Measurements from ENCODE around the gene ACAP2. TPM values are rescaled to one million over a fixed set of nuclear protein-coding genes. Genes with fewer than 3 reads are reported as not detected.

Gene ACAP2
- total and polyA plus RNA-seq, 3 experiments from 2014 or later = 39.5 to 47.0 (median 42.9) TPM

DNA sequence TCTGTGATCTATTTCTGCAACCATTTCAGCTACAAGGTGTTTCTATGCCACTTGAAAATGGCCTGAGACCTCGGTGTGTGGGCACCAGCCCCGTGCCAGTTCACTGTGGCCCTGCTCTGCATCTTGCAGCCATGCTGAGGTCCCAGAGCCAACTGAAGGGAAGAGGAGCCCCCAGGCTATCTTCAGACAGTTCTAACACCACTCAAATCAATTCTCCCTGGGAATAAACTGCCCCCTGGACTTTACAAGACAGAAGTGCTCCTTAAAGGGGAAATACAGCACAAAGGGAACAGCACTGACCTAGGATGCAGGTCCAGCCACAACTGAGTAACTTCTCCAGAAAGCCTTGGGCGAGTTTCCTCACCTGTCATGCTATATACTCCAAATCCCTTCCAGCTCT is 175.7 kb downstream of the ACAP2 start:
- H3K4me1 ChIP-seq (ENCODE audit: insufficient read depth, low read length) = peaks cover 18% of the 10 kb centered on the region
- Mint-ChIP-seq H3K27ac (no peak overlapping the region), H3K4me3 (peak overlapping the region in 1 of 7 donors; percentile 66), H3K9me3 (no peaks in the 10 kb centered on the region), H3K4me1 (peaks cover 19 to 24% (median 24%) of the 10 kb centered on the region in 3 donors), H3K36me3 (peaks cover 0 to 15% (median 0%) of the 10 kb centered on the region in 3 donors), H3K27me3 (no peaks in the 10 kb centered on the region)
- H3K9me3 ChIP-seq (ENCODE audit: low read length) = no peaks in the 10 kb centered on the region
- DNase-seq = no peak
- ChIA-PET CTCF (interaction anchor here (2.4 kb wide), 1 partner anchor 580 kb away, joined by 8 read pairs; no protein-coding TSS in a partner anchor), POLR2A (no interaction called here)
- no peak overlapping the region for H3K27ac ChIP-seq (ENCODE audit: low read depth, low read length)
- no peak overlapping the region for H3K4me3 ChIP-seq (ENCODE audit: low read length)
- no peaks in the 10 kb centered on the region for H3K36me3 ChIP-seq (ENCODE audit: insufficient read depth, low read length)
- H3K27me3 ChIP-seq (ENCODE audit: insufficient read depth, low read length, poor library complexity, severe bottlenecking) = no peaks in the 10 kb centered on the region

DNA sequence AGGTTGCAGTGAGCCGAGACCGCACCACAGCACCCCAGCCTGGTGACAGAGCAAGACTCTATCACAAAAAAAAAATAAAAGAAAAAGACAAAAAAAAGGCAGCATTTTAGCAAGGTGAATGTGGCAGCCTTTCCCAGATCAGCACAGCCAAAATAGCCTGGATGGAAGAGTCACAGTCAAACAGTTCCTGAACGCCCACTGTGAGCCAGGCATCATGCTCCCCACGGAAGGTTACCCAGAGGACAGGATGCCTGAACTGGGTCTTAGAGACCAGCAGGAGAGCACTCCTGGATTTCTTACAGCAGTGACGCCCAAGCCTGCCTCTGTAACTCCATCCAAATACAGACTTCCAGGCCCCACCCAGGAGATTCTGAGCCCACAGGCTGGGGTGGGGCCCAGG is 176.4 kb downstream of the ACAP2 start:
- H3K4me3 Mint-ChIP-seq = peak overlapping the region in 1 of 7 donors; percentile 56
- H3K4me1 Mint-ChIP-seq = peaks cover 15 to 17% (median 17%) of the 10 kb centered on the region in 3 donors
- no peak overlapping the region for H3K27ac Mint-ChIP-seq
- no peak overlapping the region for H3K27ac ChIP-seq (ENCODE audit: low read depth, low read length)
- no peaks in the 10 kb centered on the region for H3K27me3 ChIP-seq (ENCODE audit: insufficient read depth, low read length, poor library complexity, severe bottlenecking)
- H3K36me3 Mint-ChIP-seq = peaks cover 0 to 13% (median 0%) of the 10 kb centered on the region in 3 donors
- H3K4me3 ChIP-seq (ENCODE audit: low read length) = no peak overlapping the region
- peaks cover 13% of the 10 kb centered on the region for H3K4me1 ChIP-seq (ENCODE audit: insufficient read depth, low read length)
- H3K36me3 ChIP-seq (ENCODE audit: insufficient read depth, low read length) = no peaks in the 10 kb centered on the region
- no peaks in the 10 kb centered on the region for H3K9me3 ChIP-seq (ENCODE audit: low read length)
- ChIA-PET CTCF (interaction anchor here (1.3 to 2.4 kb wide), 2 partner anchors 579 to 584 kb away, joined by 4 to 8 read pairs; no protein-coding TSS in a partner anchor), POLR2A (no interaction called here)
- no peaks in the 10 kb centered on the region for H3K27me3 Mint-ChIP-seq
- H3K9me3 Mint-ChIP-seq = no peaks in the 10 kb centered on the region
- no peak for DNase-seq

DNA sequence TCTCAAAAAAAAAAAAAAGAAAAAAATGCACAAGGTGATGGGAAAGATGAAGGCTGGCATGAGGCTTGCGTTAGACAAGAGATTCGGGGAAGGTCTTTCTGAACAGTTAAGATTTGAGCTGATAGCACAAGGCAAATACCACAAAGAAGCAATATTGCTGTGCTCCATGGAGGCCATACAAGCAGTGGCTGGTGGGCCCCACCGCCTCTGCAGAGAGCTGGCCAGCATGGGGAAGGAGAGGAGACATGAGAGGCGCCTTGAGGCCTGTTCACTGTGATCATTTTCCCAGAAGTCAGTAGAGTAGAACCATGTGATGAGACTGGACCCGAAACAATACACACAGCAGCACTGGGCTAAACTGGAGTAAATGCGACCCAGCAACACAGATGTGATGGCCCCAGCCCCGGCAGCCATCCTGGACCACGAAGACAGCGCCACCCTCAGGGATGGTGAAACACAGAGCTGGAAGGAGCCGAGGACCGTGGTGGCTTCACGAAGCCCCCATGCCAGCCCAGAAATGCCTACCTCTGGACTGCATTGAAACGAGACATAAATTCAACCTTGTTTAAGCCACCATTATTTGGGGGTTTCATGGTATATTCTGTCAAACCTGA is 177.3 kb downstream of the ACAP2 start:
- Histone ChIP-seq H3K36me3 (ENCODE audit: insufficient read depth, low read length) (no peaks in the 10 kb centered on the region), H3K4me3 (ENCODE audit: low read length) (no peak overlapping the region), H3K27me3 (ENCODE audit: insufficient read depth, low read length, poor library complexity, severe bottlenecking) (no peaks in the 10 kb centered on the region), H3K9me3 (ENCODE audit: low read length) (no peaks in the 10 kb centered on the region), H3K27ac (ENCODE audit: low read depth, low read length) (no peak overlapping the region), H3K4me1 (ENCODE audit: insufficient read depth, low read length) (peaks cover 22% of the 10 kb centered on the region)
- Mint-ChIP-seq H3K4me3 (peak overlapping the region in 1 of 7 donors; percentile 58), H3K27ac (no peak overlapping the region), H3K27me3 (no peaks in the 10 kb centered on the region), H3K9me3 (no peaks in the 10 kb centered on the region), H3K36me3 (peaks cover 0 to 13% (median 0%) of the 10 kb centered on the region in 3 donors), H3K4me1 (peaks cover 20 to 22% (median 22%) of the 10 kb centered on the region in 3 donors)
- ChIA-PET POLR2A (no interaction called here), CTCF (interaction anchor here (1.3 to 1.5 kb wide), 3 partner anchors 257 to 631 kb away, joined by 3 to 6 read pairs (median 4); no protein-coding TSS in a partner anchor)
- no peak for DNase-seq

DNA sequence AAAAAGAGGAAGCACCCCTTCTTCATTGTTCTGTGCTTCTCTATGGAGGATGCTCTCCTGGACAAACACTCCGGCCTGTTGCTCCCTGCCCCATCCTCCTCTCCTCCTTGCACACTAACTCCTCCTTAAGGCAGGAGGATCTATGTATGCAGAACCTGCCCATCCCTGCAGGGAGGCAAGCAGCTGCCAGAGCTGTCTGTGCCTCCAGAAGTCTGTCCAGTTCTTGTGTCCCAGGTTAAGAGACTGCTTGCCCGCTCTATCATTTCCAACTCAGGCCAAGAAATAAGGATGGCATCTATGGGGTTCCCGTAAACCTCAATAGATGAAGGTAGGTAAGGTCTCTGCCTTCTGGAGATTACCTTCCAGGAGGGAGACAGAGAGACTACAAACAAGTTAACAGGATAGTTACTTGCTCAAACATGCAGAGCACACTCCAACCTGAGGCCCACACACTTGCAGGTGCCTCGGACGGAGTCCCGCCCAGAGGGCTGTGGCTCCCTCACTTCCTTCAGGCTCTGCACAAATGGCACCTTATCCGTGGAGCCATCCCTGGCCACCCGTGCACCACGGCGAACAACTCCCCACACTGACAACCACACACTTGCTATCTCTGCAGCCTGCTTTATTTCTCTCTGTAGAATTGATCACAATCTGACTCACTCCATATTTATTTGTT is 178.8 kb downstream of the ACAP2 start:
- Mint-ChIP-seq H3K9me3 (no peaks in the 10 kb centered on the region), H3K4me1 (peaks cover 9 to 13% (median 10%) of the 10 kb centered on the region in 3 donors), H3K4me3 (peak overlapping the region in 1 of 7 donors; percentile 77), H3K27me3 (no peaks in the 10 kb centered on the region), H3K36me3 (peaks cover 0 to 11% (median 0%) of the 10 kb centered on the region in 3 donors), H3K27ac (peak overlapping the region in 1 of 8 donors; percentile 25)
- Histone ChIP-seq H3K27me3 (ENCODE audit: insufficient read depth, low read length, poor library complexity, severe bottlenecking) (no peaks in the 10 kb centered on the region), H3K4me1 (ENCODE audit: insufficient read depth, low read length) (peaks cover 19% of the 10 kb centered on the region), H3K27ac (ENCODE audit: low read depth, low read length) (no peak overlapping the region), H3K9me3 (ENCODE audit: low read length) (no peaks in the 10 kb centered on the region), H3K36me3 (ENCODE audit: insufficient read depth, low read length) (no peaks in the 10 kb centered on the region), H3K4me3 (ENCODE audit: low read length) (no peak overlapping the region)
- ChIA-PET POLR2A (no interaction called here), CTCF (interaction anchor here (1.5 to 4.5 kb wide), 4 partner anchors 6 to 630 kb away, joined by 3 to 54 read pairs (median 17); partner anchors contain the start of gene XXYLT1)
- DNase-seq = no peak

DNA sequence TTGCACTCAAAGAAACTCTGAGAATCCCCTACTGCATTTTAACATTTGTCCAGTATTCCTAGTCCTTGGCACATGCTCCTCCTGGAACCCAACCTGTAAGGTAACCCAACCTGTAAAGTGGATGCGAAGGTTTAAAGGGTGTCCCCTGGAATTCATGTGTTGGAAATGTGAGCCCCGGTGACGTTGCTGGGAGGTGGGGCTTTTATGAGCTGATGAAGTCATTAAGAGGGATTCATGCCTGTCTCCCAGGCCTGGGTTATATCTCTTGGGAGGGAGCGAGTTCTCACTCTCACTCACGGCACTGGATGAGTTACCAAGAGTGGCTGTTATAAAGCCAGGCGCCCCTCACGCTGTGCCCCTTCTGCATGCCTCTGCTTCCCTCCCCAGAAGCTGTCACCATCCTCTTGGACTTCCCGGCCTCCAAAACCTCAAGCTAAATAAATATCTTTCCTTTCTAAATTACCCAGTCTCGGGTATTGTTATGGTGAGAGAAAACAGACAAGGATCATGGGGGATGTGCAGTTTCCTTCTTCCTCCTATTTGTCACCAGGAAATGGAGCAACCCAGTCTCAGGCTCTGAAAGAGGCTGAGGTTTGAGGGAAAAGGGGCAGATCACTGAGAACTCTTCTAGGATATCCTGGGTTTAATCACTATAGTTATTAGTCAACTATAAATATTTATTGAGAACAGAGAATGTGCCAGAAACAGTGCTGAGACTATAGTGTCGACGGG is 179.5 kb downstream of the ACAP2 start:
- peak overlapping the region in 1 of 7 donors; percentile 65 for H3K4me3 Mint-ChIP-seq
- no peaks in the 10 kb centered on the region for H3K27me3 Mint-ChIP-seq
- no peak for DNase-seq
- H3K4me1 Mint-ChIP-seq = peaks cover 8 to 15% (median 11%) of the 10 kb centered on the region in 3 donors
- CTCF ChIA-PET = interaction anchor here (0.9 to 4.5 kb wide), 3 partner anchors 7 to 580 kb away, joined by 4 to 54 read pairs (median 28); partner anchors contain the start of gene XXYLT1
- POLR2A ChIA-PET = no interaction called here
- H3K27ac Mint-ChIP-seq = peak overlapping the region in 2 of 8 donors; percentile 26 to 81
- Histone ChIP-seq H3K27me3 (ENCODE audit: insufficient read depth, low read length, poor library complexity, severe bottlenecking) (no peaks in the 10 kb centered on the region), H3K27ac (ENCODE audit: low read depth, low read length) (no peak overlapping the region), H3K9me3 (ENCODE audit: low read length) (no peaks in the 10 kb centered on the region), H3K4me1 (ENCODE audit: insufficient read depth, low read length) (peaks cover 18% of the 10 kb centered on the region), H3K4me3 (ENCODE audit: low read length) (no peak overlapping the region), H3K36me3 (ENCODE audit: insufficient read depth, low read length) (no peaks in the 10 kb centered on the region)
- no peaks in the 10 kb centered on the region for H3K9me3 Mint-ChIP-seq
- peaks cover 0 to 11% (median 0%) of the 10 kb centered on the region in 3 donors for H3K36me3 Mint-ChIP-seq

DNA sequence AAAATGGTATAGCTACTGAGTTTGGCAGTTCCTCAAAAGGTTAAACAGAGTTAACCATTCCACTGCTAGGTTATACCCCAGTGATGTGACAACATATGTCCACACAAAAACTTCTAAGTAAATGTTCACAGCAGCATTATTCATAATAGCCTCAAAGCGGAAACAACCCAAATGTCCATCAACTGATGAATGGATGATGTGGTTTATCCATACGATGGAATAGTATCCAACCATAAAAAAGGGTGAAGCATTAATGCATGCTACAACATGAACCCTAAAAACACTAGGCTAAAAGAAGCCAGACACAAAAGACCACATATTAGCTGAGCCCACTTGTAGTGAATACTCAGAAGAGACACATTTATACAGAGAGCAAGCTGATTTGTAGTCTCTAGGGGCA is 180.9 kb downstream of the ACAP2 start:
- H3K36me3 ChIP-seq (ENCODE audit: insufficient read depth, low read length) = no peaks in the 10 kb centered on the region
- no peaks in the 10 kb centered on the region for H3K9me3 ChIP-seq (ENCODE audit: low read length)
- POLR2A ChIA-PET = interaction anchor here (1.2 kb wide), 1 partner anchor 590 kb away, joined by 3 read pairs; the partner anchor contains the start of gene LSG1
- peak overlapping the region in 1 of 7 donors; percentile 37 for H3K4me3 Mint-ChIP-seq
- H3K27me3 Mint-ChIP-seq = no peaks in the 10 kb centered on the region
- DNase-seq = no peak
- H3K9me3 Mint-ChIP-seq = no peaks in the 10 kb centered on the region
- H3K27ac ChIP-seq (ENCODE audit: low read depth, low read length) = no peak overlapping the region
- H3K4me3 ChIP-seq (ENCODE audit: low read length) = no peak overlapping the region
- H3K4me1 ChIP-seq (ENCODE audit: insufficient read depth, low read length) = peaks cover 18% of the 10 kb centered on the region
- H3K4me1 Mint-ChIP-seq = peaks cover 11 to 23% (median 15%) of the 10 kb centered on the region in 3 donors
- peaks cover 0 to 9% (median 0%) of the 10 kb centered on the region in 3 donors for H3K36me3 Mint-ChIP-seq
- no peaks in the 10 kb centered on the region for H3K27me3 ChIP-seq (ENCODE audit: insufficient read depth, low read length, poor library complexity, severe bottlenecking)
- CTCF ChIA-PET = interaction anchor here (0.8 to 4.5 kb wide), 6 partner anchors 9 to 591 kb away, joined by 5 to 54 read pairs (median 11); partner anchors contain the start of genes LSG1 and XXYLT1
- no peak overlapping the region for H3K27ac Mint-ChIP-seq

DNA sequence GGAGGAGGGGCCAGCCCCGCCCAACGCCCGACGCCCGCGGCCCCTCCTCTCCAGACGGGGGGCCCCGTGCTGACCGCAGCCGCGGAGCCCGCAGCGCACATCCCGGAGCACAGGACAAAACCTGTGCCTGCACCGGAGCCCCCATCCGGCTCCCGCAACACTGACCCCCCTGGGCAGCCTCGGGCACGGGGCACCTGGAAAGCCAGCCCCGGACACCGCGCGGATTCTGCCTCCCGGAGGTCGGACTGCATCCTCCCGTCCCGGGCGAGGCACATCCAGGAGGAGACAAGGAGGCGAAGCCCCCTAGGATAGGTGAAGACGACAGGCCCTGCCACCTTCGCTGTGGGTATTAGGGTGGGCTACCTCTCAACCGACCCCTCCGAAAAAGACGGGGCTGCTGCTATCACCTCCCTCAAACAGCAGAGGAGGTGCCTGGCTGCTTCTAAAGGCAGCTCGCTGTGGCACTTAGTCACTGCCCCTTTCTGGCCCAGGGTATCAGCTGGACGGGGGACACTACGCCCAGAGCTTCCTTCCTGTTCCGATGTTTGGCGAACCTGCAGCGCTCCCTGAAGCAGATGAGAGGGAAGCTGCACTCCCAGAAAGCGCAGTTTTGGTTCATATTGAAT is 182.4 kb downstream of the ACAP2 start:
- peaks cover 11 to 23% (median 15%) of the 10 kb centered on the region in 3 donors for H3K4me1 Mint-ChIP-seq
- no peaks in the 10 kb centered on the region for H3K36me3 ChIP-seq (ENCODE audit: insufficient read depth, low read length)
- DNase-seq = peak in 2 of 5 donors; percentile 9 to 25
- POLR2A ChIA-PET = interaction anchor here (1.2 to 1.8 kb wide), 2 partner anchors 574 to 588 kb away, joined by 3 to 6 read pairs; partner anchors contain the start of genes FAM43A and LSG1
- peaks cover 0 to 2% (median 0%) of the 10 kb centered on the region in 3 donors for H3K36me3 Mint-ChIP-seq
- H3K4me3 Mint-ChIP-seq = peak overlapping the region; percentile 73 to 87 (median 83)
- H3K27ac Mint-ChIP-seq = peak overlapping the region; percentile 35 to 97 (median 88)
- H3K9me3 Mint-ChIP-seq = no peaks in the 10 kb centered on the region
- peak overlapping the region; percentile 44 for H3K27ac ChIP-seq (ENCODE audit: low read depth, low read length)
- CTCF ChIA-PET = interaction anchor here (0.6 to 4.5 kb wide), 7 partner anchors 10 to 620 kb away, joined by 3 to 54 read pairs (median 8); partner anchors contain the start of genes LSG1 and XXYLT1
- H3K27me3 ChIP-seq (ENCODE audit: insufficient read depth, low read length, poor library complexity, severe bottlenecking) = no peaks in the 10 kb centered on the region
- peaks cover 18% of the 10 kb centered on the region for H3K4me1 ChIP-seq (ENCODE audit: insufficient read depth, low read length)
- H3K4me3 ChIP-seq (ENCODE audit: low read length) = peak overlapping the region; percentile 70
- H3K9me3 ChIP-seq (ENCODE audit: low read length) = no peaks in the 10 kb centered on the region
- no peaks in the 10 kb centered on the region for H3K27me3 Mint-ChIP-seq
